A549 (cell line): ENCODE data around the gene CCDC185.

ENCODE experiments used
- EP300 ChIP-seq, 2 experiments: fragments of >200 bp; sonication (Bioruptor Twin); formaldehyde crosslinking; IDR thresholded peaks; 2 replicates in 1 of 2; 3 replicates in 1 of 2; pipeline ENCODE4 v1.6.1; 2016 to 2017
- MAX ChIP-seq: IDR thresholded peaks from 2 replicates; pipeline ENCODE4 v1.6.1; 2012
- POLR2A ChIP-seq: IDR thresholded peaks from 2 replicates; pipeline ENCODE4 v1.6.1; 2012; ENCODE audit warnings: mild to moderate bottlenecking, low read length
- ZFP36 ChIP-seq: fragments of 450-650 bp; IDR thresholded peaks from 2 replicates; pipeline ENCODE4 v1.6.1; 2014; ENCODE audit warnings: borderline replicate concordance; ENCODE audit not compliant: partially characterized antibody
- TF ChIP-seq, protein P1 (sequence below): fragments of >200 bp; sonication (Bioruptor Twin); formaldehyde crosslinking; IDR thresholded peaks from 3 replicates; pipeline ENCODE4 v1.5.1; 2016

- TF ChIP-seq MAX (no peak), POLR2A (no peak), ZFP36 (no peak), EP300 (IDR thresholded peaks at IDR 0.05) (no peak)
- TF ChIP-seq, protein P1, sequence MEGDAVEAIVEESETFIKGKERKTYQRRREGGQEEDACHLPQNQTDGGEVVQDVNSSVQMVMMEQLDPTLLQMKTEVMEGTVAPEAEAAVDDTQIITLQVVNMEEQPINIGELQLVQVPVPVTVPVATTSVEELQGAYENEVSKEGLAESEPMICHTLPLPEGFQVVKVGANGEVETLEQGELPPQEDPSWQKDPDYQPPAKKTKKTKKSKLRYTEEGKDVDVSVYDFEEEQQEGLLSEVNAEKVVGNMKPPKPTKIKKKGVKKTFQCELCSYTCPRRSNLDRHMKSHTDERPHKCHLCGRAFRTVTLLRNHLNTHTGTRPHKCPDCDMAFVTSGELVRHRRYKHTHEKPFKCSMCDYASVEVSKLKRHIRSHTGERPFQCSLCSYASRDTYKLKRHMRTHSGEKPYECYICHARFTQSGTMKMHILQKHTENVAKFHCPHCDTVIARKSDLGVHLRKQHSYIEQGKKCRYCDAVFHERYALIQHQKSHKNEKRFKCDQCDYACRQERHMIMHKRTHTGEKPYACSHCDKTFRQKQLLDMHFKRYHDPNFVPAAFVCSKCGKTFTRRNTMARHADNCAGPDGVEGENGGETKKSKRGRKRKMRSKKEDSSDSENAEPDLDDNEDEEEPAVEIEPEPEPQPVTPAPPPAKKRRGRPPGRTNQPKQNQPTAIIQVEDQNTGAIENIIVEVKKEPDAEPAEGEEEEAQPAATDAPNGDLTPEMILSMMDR, result no peak
Measured at GRCh38 chr1:223421025-223421424, 27.8 kb downstream of the CCDC185 start.
